Adipocyte (in vitro differentiated cells): Measurements from ENCODE around the gene CARD16.
"Not testable (repeated sequence)": the region's sequence is repeated elsewhere in the genome, so short reads cannot be mapped to it uniquely, and the experiment has no call there.

Source experiments
- DNase-seq: peaks from one replicate; pipeline ENCODE4 v3.0.0-alpha.2; 2015; ENCODE audit warnings: low read depth
- H3K27me3 ChIP-seq: replicated peaks from 2 replicates; pipeline ENCODE4 v1.7.0; 2013; ENCODE audit warnings: mild to moderate bottlenecking, low read length, moderate library complexity; ENCODE audit not compliant: control insufficient read depth, insufficient read depth
- H3K36me3 ChIP-seq: 2 replicates; pipeline ENCODE4 v1.7.0; 2013; ENCODE audit warnings: low read length, mild to moderate bottlenecking, moderate library complexity; ENCODE audit not compliant: control insufficient read depth, insufficient read depth, severe bottlenecking
- H3K4me1 ChIP-seq: 2 replicates; pipeline ENCODE4 v1.7.0; 2013; ENCODE audit warnings: mild to moderate bottlenecking, low read length, moderate library complexity; ENCODE audit not compliant: control insufficient read depth, insufficient read depth
- H3K4me3 ChIP-seq: 2 replicates; pipeline ENCODE4 v1.7.0; 2013; ENCODE audit warnings: mild to moderate bottlenecking, low read length, moderate library complexity
- H3K9ac ChIP-seq: 2 replicates; pipeline ENCODE4 v1.7.0; 2013; ENCODE audit warnings: mild to moderate bottlenecking, low read length, moderate library complexity
- H3K9me3 ChIP-seq: 2 replicates; pipeline ENCODE4 v1.7.0; 2013; ENCODE audit warnings: mild to moderate bottlenecking, low read length, moderate library complexity; ENCODE audit not compliant: control insufficient read depth

Gene CARD16

GRCh38 chr11:105045676-105046296 is 651 bp upstream of the CARD16 start:
- peak overlapping the region; percentile 72 for H3K4me3 ChIP-seq
- DNase-seq, result no peak
- peaks cover 26% of the 10 kb centered on the region for H3K4me1 ChIP-seq
- no peaks in the 10 kb centered on the region for H3K27me3 ChIP-seq
- H3K9me3 ChIP-seq, result no peaks in the 10 kb centered on the region
- peak overlapping the region; percentile 47 for H3K9ac ChIP-seq
- H3K36me3 ChIP-seq, result no peaks in the 10 kb centered on the region

GRCh38 chr11:105042178-105042577 is 3.0 kb downstream of the CARD16 start:
- Histone ChIP-seq H3K4me3 (no peak overlapping the region), H3K36me3 (no peaks in the 10 kb centered on the region), H3K4me1 (peaks cover 32% of the 10 kb centered on the region), H3K9me3 (no peaks in the 10 kb centered on the region), H3K9ac (no peak overlapping the region), H3K27me3 (no peaks in the 10 kb centered on the region)
- no peak for DNase-seq

GRCh38 chr11:105040703-105041102 is 4.4 kb downstream of the CARD16 start:
- no peak overlapping the region for H3K9ac ChIP-seq
- H3K4me1 ChIP-seq, result peaks cover 20% of the 10 kb centered on the region
- H3K4me3 ChIP-seq, result no peak overlapping the region
- no peaks in the 10 kb centered on the region for H3K36me3 ChIP-seq
- no peaks in the 10 kb centered on the region for H3K9me3 ChIP-seq
- DNase-seq, result no peak
- H3K27me3 ChIP-seq, result no peaks in the 10 kb centered on the region

GRCh38 chr11:105034813-105035620 is 10.1 kb downstream of the CARD16 start, which contains the start of gene CASP1:
Gene CASP1 (minus strand): TSS chr11:105035144. CDS start chr11:105035113, 31 bp downstream.
- H3K4me3 ChIP-seq, result peak within 1 kb of the TSS; percentile 76
- H3K9me3 ChIP-seq, result no peaks in the 10 kb centered on the region
- H3K9ac ChIP-seq, result peak within 1 kb of the TSS; percentile 69
- DNase-seq, result peak; percentile 91
- H3K4me1 ChIP-seq, result peaks cover 29% of the 10 kb centered on the region
- peaks cover 2% of the 10 kb centered on the region for H3K36me3 ChIP-seq
- no peaks in the 10 kb centered on the region for H3K27me3 ChIP-seq

GRCh38 chr11:105034388-105034787 is 10.7 kb downstream of the CARD16 start:
- H3K4me1 ChIP-seq, result peaks cover 29% of the 10 kb centered on the region
- not testable (repeated sequence) for H3K9me3 ChIP-seq, H3K36me3 ChIP-seq, H3K27me3 ChIP-seq
- H3K4me3 ChIP-seq, result peak overlapping the region; percentile 76
- H3K9ac ChIP-seq, result peak overlapping the region; percentile 69
- DNase-seq, result peak; percentile 9

- DNase-seq, result no peak
- H3K4me1 ChIP-seq, result peaks cover 25% of the 10 kb centered on the region
- no peak overlapping the region for H3K9ac ChIP-seq
- peaks cover 15% of the 10 kb centered on the region for H3K36me3 ChIP-seq
- no peaks in the 10 kb centered on the region for H3K9me3 ChIP-seq
- H3K27me3 ChIP-seq, result no peaks in the 10 kb centered on the region
- H3K4me3 ChIP-seq, result peak overlapping the region; percentile 76
Observed at GRCh38 chr11:105033781-105034180, 11.4 kb downstream of the CARD16 start.

GRCh38 chr11:105033343-105033742 is 11.8 kb downstream of the CARD16 start:
- no peaks in the 10 kb centered on the region for H3K27me3 ChIP-seq
- H3K36me3 ChIP-seq, result peaks cover 15% of the 10 kb centered on the region
- no peaks in the 10 kb centered on the region for H3K9me3 ChIP-seq
- peak overlapping the region; percentile 20 for H3K4me3 ChIP-seq
- peaks cover 23% of the 10 kb centered on the region for H3K4me1 ChIP-seq
- no peak overlapping the region for H3K9ac ChIP-seq
- DNase-seq, result no peak

GRCh38 chr11:105032495-105032894 is 12.6 kb downstream of the CARD16 start:
- no peaks in the 10 kb centered on the region for H3K27me3 ChIP-seq
- no peak overlapping the region for H3K9ac ChIP-seq
- H3K9me3 ChIP-seq, result no peaks in the 10 kb centered on the region
- H3K36me3 ChIP-seq, result peaks cover 15% of the 10 kb centered on the region
- no peak overlapping the region for H3K4me3 ChIP-seq
- H3K4me1 ChIP-seq, result peaks cover 20% of the 10 kb centered on the region
- no peak for DNase-seq

- Histone ChIP-seq H3K4me1 (no peaks in the 10 kb centered on the region), H3K9me3 (no peaks in the 10 kb centered on the region), H3K9ac (no peak overlapping the region), H3K27me3 (no peaks in the 10 kb centered on the region), H3K36me3 (peaks cover 28% of the 10 kb centered on the region), H3K4me3 (no peak overlapping the region)
- no peak for DNase-seq
Observed at GRCh38 chr11:105027678-105028077, 17.5 kb downstream of the CARD16 start.

- peaks cover 19% of the 10 kb centered on the region for H3K36me3 ChIP-seq
- H3K4me1 ChIP-seq, result no peaks in the 10 kb centered on the region
- no peak for DNase-seq
- no peak overlapping the region for H3K4me3 ChIP-seq
- H3K27me3 ChIP-seq, result no peaks in the 10 kb centered on the region
- H3K9ac ChIP-seq, result no peak overlapping the region
- no peaks in the 10 kb centered on the region for H3K9me3 ChIP-seq
Observed at GRCh38 chr11:105024394-105024793, 20.7 kb downstream of the CARD16 start.

GRCh38 chr11:105023003-105023402 is 22.1 kb downstream of the CARD16 start, which contains the start of gene CASP5:
Gene CASP5 (minus strand): TSS chr11:105023168. CDS start chr11:105023136, 32 bp downstream.
- Histone ChIP-seq H3K36me3 (peaks cover 13% of the 10 kb centered on the region), H3K9me3 (no peaks in the 10 kb centered on the region), H3K4me3 (no peak within 1 kb of the TSS), H3K27me3 (no peaks in the 10 kb centered on the region), H3K9ac (no peak within 1 kb of the TSS), H3K4me1 (no peaks in the 10 kb centered on the region)
- DNase-seq, result no peak
